Measurements from ENCODE around the gene TMEM252. TPM values are rescaled to one million over a fixed set of nuclear protein-coding genes. Genes with fewer than 3 reads are reported as not detected.

The TMEM252 gene
- polyA plus RNA-seq, 2 of the 4 experiments (the other 2 are of a cell fraction), result not detected

DNA sequence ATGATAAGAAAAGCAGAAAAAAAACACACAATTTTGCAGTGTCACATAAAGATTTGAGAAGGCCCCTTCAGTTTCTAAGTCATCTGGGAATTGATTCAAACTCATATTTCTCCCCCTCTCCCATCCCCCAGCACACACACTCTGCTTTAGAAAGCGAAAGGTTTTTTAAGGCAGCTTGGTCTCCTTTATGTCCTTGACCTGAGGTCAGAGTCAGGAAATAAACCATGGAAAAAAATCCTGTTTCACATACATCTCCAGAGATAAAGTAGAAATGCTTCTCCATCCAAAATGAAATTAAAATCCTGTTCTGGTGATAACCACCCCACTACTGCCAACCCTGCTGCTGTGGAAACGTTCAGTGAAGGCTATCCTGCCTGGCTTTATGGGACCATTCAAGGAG lies 52.6 kb downstream of the TMEM252 start:
- H3K4me2 ChIP-seq, result no peak overlapping the region
- no peaks in the 10 kb centered on the region for H3K4me1 ChIP-seq
- H3K4me3 ChIP-seq, result no peak overlapping the region
- peaks cover 12% of the 10 kb centered on the region for H3K9me3 ChIP-seq
- no peak for TF ChIP-seq MYC (IDR thresholded peaks at IDR 0.05; ENCODE audit: borderline replicate concordance, low read length)
- TF ChIP-seq POLR2AphosphoS2 (conservative IDR thresholded peaks at IDR 0.05; ENCODE audit: low read length), result no peak
- TF ChIP-seq, protein P1, sequence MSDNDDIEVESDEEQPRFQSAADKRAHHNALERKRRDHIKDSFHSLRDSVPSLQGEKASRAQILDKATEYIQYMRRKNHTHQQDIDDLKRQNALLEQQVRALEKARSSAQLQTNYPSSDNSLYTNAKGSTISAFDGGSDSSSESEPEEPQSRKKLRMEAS (IDR thresholded peaks at IDR 0.05), result no peak
- TF ChIP-seq ESRRA (IDR thresholded peaks at IDR 0.05; ENCODE audit: borderline replicate concordance, low read length), result no peak
- TF ChIP-seq JUN (IDR thresholded peaks at IDR 0.05), result no peak
- TF ChIP-seq HOXB5 (CRISPR knock-in tag; IDR thresholded peaks at IDR 0.05), result no peak
- TF ChIP-seq CBX8 (IDR thresholded peaks at IDR 0.05), result no peak
- no peak for TF ChIP-seq TP53 (CRISPR knock-in tag; IDR thresholded peaks at IDR 0.05)
- no peak for TF ChIP-seq PHF8 (IDR thresholded peaks at IDR 0.05; ENCODE audit: borderline replicate concordance, low read depth)
- TF ChIP-seq, protein P2, sequence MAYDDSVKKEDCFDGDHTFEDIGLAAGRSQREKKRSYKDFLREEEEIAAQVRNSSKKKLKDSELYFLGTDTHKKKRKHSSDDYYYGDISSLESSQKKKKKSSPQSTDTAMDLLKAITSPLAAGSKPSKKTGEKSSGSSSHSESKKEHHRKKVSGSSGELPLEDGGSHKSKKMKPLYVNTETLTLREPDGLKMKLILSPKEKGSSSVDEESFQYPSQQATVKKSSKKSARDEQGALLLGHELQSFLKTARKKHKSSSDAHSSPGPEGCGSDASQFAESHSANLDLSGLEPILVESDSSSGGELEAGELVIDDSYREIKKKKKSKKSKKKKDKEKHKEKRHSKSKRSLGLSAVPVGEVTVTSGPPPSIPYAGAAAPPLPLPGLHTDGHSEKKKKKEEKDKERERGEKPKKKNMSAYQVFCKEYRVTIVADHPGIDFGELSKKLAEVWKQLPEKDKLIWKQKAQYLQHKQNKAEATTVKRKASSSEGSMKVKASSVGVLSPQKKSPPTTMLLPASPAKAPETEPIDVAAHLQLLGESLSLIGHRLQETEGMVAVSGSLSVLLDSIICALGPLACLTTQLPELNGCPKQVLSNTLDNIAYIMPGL (CRISPR knock-in tag; IDR thresholded peaks at IDR 0.05; ENCODE audit: borderline replicate concordance), result no peak
- no peak for TF ChIP-seq RFX5 (IDR thresholded peaks at IDR 0.05)
- TF ChIP-seq, protein P3, sequence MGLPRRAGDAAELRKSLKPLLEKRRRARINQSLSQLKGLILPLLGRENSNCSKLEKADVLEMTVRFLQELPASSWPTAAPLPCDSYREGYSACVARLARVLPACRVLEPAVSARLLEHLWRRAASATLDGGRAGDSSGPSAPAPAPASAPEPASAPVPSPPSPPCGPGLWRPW (IDR thresholded peaks at IDR 0.05), result no peak
- TF ChIP-seq NFE2L2 (conservative IDR thresholded peaks at IDR 0.05; ENCODE audit: low read length), result no peak
- TF ChIP-seq FOXS1 (CRISPR knock-in tag; IDR thresholded peaks at IDR 0.05), result no peak
- no peak for TF ChIP-seq SMC3 (IDR thresholded peaks at IDR 0.05)
- no peak for TF ChIP-seq HDAC2 (IDR thresholded peaks at IDR 0.05)
- no peak for TF ChIP-seq EP300 (IDR thresholded peaks at IDR 0.05)
- H3K27ac ChIP-seq, result no peak overlapping the region
- DNase-seq (ENCODE audit: low read depth in 1 of 2, low spot score in 1 of 2), result no peak
- WGBS (ENCODE audit: missing lambda C conversion rate), result 12% methylated on average over 2 of the region's 2 CpGs
- FAIRE-seq, result no peak
- POLR2A ChIA-PET, result no interaction called here
- no peak for ATAC-seq
- CTCF ChIA-PET, result interaction anchor here (0.7 to 1.0 kb wide), 2 partner anchors 44 to 320 kb away, joined by 3 read pairs; no protein-coding TSS in a partner anchor

Other genes with a start within 250 kb of the TMEM252 start
- not detected in 2 replicates for gene FOXD4L3, start 238.0 kb downstream of the TMEM252 start, polyA plus RNA-seq (2011; rRNA removed)
- gene FOXD4L3, start 238.0 kb downstream of the TMEM252 start, polyA plus RNA-seq (2017; fragmentation: RNase III; extraction: RNeasy Plus Mini Kit Qiagen cat#74134 plus additional on column Dnase treatment), result 0.06 to 0.12 TPM (median 0.07 TPM) in 3 replicates
- 0.17 and 0.18 TPM in 2 replicates for gene PGM5, start 184.3 kb downstream of the TMEM252 start, polyA plus RNA-seq (2011; rRNA removed)
- gene PGM5, start 184.3 kb downstream of the TMEM252 start, polyA plus RNA-seq (2017; fragmentation: RNase III; extraction: RNeasy Plus Mini Kit Qiagen cat#74134 plus additional on column Dnase treatment), result not detected in 3 replicates
- not detected in 2 replicates for gene PIP5K1B, start 164.4 kb upstream of the TMEM252 start, polyA plus RNA-seq (2011; rRNA removed)
- not detected in 3 replicates for gene PIP5K1B, start 164.4 kb upstream of the TMEM252 start, polyA plus RNA-seq (2017; fragmentation: RNase III; extraction: RNeasy Plus Mini Kit Qiagen cat#74134 plus additional on column Dnase treatment)